Dermis blood vessel endothelial cell (primary cell): ENCODE data around the gene RAB10. TPM values are rescaled to one million over a fixed set of nuclear protein-coding genes. Genes with fewer than 3 reads are reported as not detected.
A peak's percentile ranks its signal among the peaks of the same experiment; 100 is the strongest.

ENCODE experiments used
- DNase-seq: peaks from one replicate; pipeline ENCODE4 v3.0.0; 2010
- total RNA-seq: library from RNA; depleted of rRNA; stranded (reverse); fragments of >200 nt; gene quantifications from 2 replicates; pipeline ENCODE4 v1.2.3, GENCODE V29; 2014

The RAB10 gene
- total RNA-seq, 1 donor from 2014 or later, result 101 TPM

- DNase-seq, result no peak
Measured at GRCh38 chr2:26184121-26184520, 150.2 kb downstream of the RAB10 start.

- peak; percentile 86 for DNase-seq
Measured at GRCh38 chr2:26184555-26185303, 150.8 kb downstream of the RAB10 start.

DNA sequence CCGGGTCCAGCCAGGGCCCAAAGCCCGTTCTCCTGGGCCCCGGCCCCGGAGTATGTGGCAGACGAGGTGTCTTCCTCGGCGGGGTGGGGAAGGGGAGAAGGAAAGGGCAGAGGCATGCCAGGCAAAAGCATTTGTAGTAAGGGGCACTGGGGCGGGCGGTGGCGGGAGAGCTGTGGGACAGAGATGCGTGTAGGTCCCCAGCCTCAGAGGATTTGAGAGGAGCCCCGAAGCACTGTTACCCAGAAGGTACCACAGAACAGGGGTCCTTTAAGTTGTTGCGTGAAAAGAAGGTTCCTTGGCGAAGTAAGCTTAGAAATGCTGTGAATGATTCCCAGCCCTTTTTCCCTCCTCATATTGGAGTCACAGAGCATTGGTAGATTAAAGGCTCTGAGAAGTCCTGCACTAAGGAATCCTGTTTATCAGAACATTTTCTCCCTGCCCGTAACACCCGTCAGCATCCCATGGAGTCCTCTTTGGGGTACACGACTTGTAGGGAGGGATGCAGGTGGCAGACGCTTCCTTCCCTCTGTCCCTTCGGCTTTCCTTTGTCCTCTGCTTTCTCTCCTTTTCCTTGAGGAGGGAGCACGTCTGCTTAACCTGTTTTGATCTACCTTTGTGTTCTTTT lies 151.5 kb downstream of the RAB10 start:
- DNase-seq, result no peak

DNA sequence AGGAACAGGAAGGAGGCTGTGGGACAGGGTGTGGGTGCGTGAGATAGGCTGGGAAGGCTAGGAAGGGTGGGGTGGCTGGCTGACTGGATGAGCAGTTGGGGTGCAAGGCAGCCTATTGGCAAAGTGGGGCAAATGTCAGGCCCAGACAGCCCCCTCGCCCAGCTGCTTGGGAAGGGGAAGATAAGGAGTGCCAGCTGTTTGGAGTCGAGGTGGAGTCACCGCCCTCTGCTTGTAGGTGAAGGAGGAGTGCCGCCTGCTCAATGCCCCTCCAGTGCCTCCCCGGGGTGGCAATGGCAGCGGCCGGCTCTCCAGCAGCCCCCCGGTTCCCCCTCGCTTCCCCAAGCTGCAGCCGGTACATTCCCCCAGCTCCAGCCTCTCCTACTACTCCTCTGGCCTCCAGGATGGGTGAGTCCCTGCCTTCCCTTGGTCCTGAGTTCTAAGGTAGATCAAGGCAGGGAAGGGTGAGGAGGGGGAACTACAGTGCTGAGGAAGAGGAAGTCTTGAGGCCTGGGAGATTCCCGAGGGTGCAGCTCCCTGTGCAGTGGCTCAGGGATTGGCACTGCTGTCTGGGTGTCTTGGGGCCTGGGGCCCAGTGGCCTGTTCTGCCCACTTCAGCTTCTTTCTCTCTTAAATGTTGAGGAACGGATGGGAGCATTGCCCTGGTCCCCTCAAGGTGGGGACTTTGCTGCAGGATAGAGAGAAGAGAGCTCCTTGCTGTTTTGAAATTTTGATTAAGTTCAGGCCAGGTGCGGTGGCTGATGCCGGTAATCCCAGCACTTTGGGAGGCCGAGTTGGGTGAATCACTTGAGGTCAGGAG lies 152.3 kb downstream of the RAB10 start:
- DNase-seq, result no peak

Other genes starting within 250 kb of the RAB10 start
- gene ASXL2, start 155.6 kb upstream of the RAB10 start, total RNA-seq, result 7.3 and 11.7 TPM in 2 replicates
- gene KIF3C, start 51.6 kb upstream of the RAB10 start, total RNA-seq, result 12.6 and 23.3 TPM in 2 replicates
- gene GAREM2, start 139.0 kb downstream of the RAB10 start, total RNA-seq, result 0.37 and 0.68 TPM in 2 replicates
- 208 and 237 TPM in 2 replicates for gene HADHA, start 210.5 kb downstream of the RAB10 start, total RNA-seq
- gene HADHB, start 210.9 kb downstream of the RAB10 start, total RNA-seq, result 151 TPM in 2 replicates